ENCODE data around the gene CERS6.
"Not testable (repeated sequence)": the region's sequence is repeated elsewhere in the genome, so short reads cannot be mapped to it uniquely, and the experiment has no call there.

Gene CERS6

GRCh38 chr2:168654705-168655104 lies 198.6 kb downstream of the CERS6 start:
- ATAC-seq = no peak
- no peak for TF ChIP-seq CREB5 (CRISPR knock-in tag; IDR thresholded peaks at IDR 0.05; ENCODE audit: low read depth)
- no peak for TF ChIP-seq RARB (CRISPR knock-in tag; IDR thresholded peaks at IDR 0.05)
- TF ChIP-seq POU6F1 (CRISPR knock-in tag; IDR thresholded peaks at IDR 0.05; ENCODE audit: borderline replicate concordance, low read depth) = no peak
- no peak for TF ChIP-seq ZNF8 (CRISPR knock-in tag; IDR thresholded peaks at IDR 0.05)
- no peak for TF ChIP-seq ESRRG (CRISPR knock-in tag; IDR thresholded peaks at IDR 0.05)
- TF ChIP-seq ZNF565 (CRISPR knock-in tag; conservative IDR thresholded peaks at IDR 0.05; ENCODE audit: low read depth) = no peak
- TF ChIP-seq PPARA (CRISPR knock-in tag; IDR thresholded peaks at IDR 0.05; ENCODE audit: borderline replicate concordance) = no peak
- no peak for TF ChIP-seq ZNF70 (CRISPR knock-in tag; IDR thresholded peaks at IDR 0.05)
- no peak for TF ChIP-seq ZFP30 (CRISPR knock-in tag; IDR thresholded peaks at IDR 0.05)
- no peak for TF ChIP-seq ZFP3 (CRISPR knock-in tag; IDR thresholded peaks at IDR 0.05)
- no peak for TF ChIP-seq TSHZ2 (CRISPR knock-in tag; IDR thresholded peaks at IDR 0.05)
- no peak for TF ChIP-seq TCF4 (CRISPR knock-in tag; IDR thresholded peaks at IDR 0.05; ENCODE audit: borderline replicate concordance)
- no peak for TF ChIP-seq SNAI2 (CRISPR knock-in tag; IDR thresholded peaks at IDR 0.05)
- no peak for TF ChIP-seq ARNTL (CRISPR knock-in tag; IDR thresholded peaks at IDR 0.05; ENCODE audit: borderline replicate concordance, low read depth)
- TF ChIP-seq OSR1 (CRISPR knock-in tag; IDR thresholded peaks at IDR 0.05) = no peak
- no peak for TF ChIP-seq BACH2 (CRISPR knock-in tag; IDR thresholded peaks at IDR 0.05; ENCODE audit: borderline replicate concordance)

GRCh38 chr2:168655207-168655606 lies 199.1 kb downstream of the CERS6 start:
- ATAC-seq = no peak
- no peak for TF ChIP-seq TOX (CRISPR knock-in tag; IDR thresholded peaks at IDR 0.05; ENCODE audit: borderline replicate concordance)
- no peak for TF ChIP-seq ZNF70 (CRISPR knock-in tag; IDR thresholded peaks at IDR 0.05)
- TF ChIP-seq ARNTL (CRISPR knock-in tag; IDR thresholded peaks at IDR 0.05; ENCODE audit: borderline replicate concordance, low read depth) = no peak
- TF ChIP-seq CREB5 (CRISPR knock-in tag; IDR thresholded peaks at IDR 0.05; ENCODE audit: low read depth) = no peak
- TF ChIP-seq PPARA (CRISPR knock-in tag; IDR thresholded peaks at IDR 0.05; ENCODE audit: borderline replicate concordance) = no peak

- not testable (repeated sequence) for ATAC-seq
Measured at GRCh38 chr2:168657378-168657777, 201.3 kb downstream of the CERS6 start.

- no peak for TF ChIP-seq ESRRG (CRISPR knock-in tag; IDR thresholded peaks at IDR 0.05)
- TF ChIP-seq ISL1 (CRISPR knock-in tag; IDR thresholded peaks at IDR 0.05) = 0 out of 2 replicates have a peak, but pooled peaks have one; percentile 15
- no peak for ATAC-seq
Measured at GRCh38 chr2:168658706-168659105, 202.6 kb downstream of the CERS6 start.

- peak; percentile 37; the same call in 1 of the 2 replicates for TF ChIP-seq ISL1 (CRISPR knock-in tag; IDR thresholded peaks at IDR 0.05)
- no peak for TF ChIP-seq SNAI2 (CRISPR knock-in tag; IDR thresholded peaks at IDR 0.05)
- no peak for ATAC-seq
Measured at GRCh38 chr2:168660870-168661862, 205.1 kb downstream of the CERS6 start.
